Activated CD4-positive, CD25-positive, alpha-beta regulatory T cell (primary cell): ENCODE data around the gene MUC6.

ENCODE experiments used
- DNase-seq, 4 experiments: peaks; one replicate each; lab custom pipeline; 2025; lab: John Stamatoyannopoulos, UW

MUC6 gene

GRCh38 chr11:1036931-1037330 is 413 bp upstream of the MUC6 start:
- no peak for DNase-seq

- DNase-seq = no peak
Observed at GRCh38 chr11:1035577-1036283, 788 bp downstream of the MUC6 start.

- DNase-seq = no peak
Observed at GRCh38 chr11:1034456-1035295, 1.8 kb downstream of the MUC6 start.

GRCh38 chr11:1034001-1034400 is 2.5 kb downstream of the MUC6 start:
- DNase-seq = no peak

GRCh38 chr11:1033016-1033798 is 3.3 kb downstream of the MUC6 start:
- DNase-seq = no peak

GRCh38 chr11:1032310-1032891 is 4.1 kb downstream of the MUC6 start:
- DNase-seq = no peak

- no peak for DNase-seq
Observed at GRCh38 chr11:1031121-1031899, 5.2 kb downstream of the MUC6 start.

GRCh38 chr11:1030556-1030955 is 6.0 kb downstream of the MUC6 start:
- no peak for DNase-seq

- DNase-seq = no peak
Observed at GRCh38 chr11:1030086-1030485, 6.4 kb downstream of the MUC6 start.

GRCh38 chr11:1029654-1030053 is 6.9 kb downstream of the MUC6 start:
- no peak for DNase-seq

- DNase-seq = no peak
Observed at GRCh38 chr11:1029051-1029450, 7.5 kb downstream of the MUC6 start.

GRCh38 chr11:1028616-1029015 is 7.9 kb downstream of the MUC6 start:
- DNase-seq = no peak

GRCh38 chr11:1028291-1028540 is 8.3 kb downstream of the MUC6 start:
- no peak for DNase-seq

- no peak for DNase-seq
Observed at GRCh38 chr11:1027483-1028290, 8.8 kb downstream of the MUC6 start.

GRCh38 chr11:1026641-1027482 is 9.7 kb downstream of the MUC6 start:
- no peak for DNase-seq

GRCh38 chr11:1026163-1026450 is 10.4 kb downstream of the MUC6 start:
- DNase-seq = no peak

- DNase-seq = no peak
Observed at GRCh38 chr11:1025410-1026162, 10.9 kb downstream of the MUC6 start.

GRCh38 chr11:1024597-1025409 is 11.7 kb downstream of the MUC6 start:
- DNase-seq = no peak
